ENCODE measurements around the gene NOM1. TPM values are rescaled to one million over a fixed set of nuclear protein-coding genes. Genes with fewer than 3 reads are reported as not detected.

Gene NOM1
- total RNA-seq, 1 experiment from 2014 or later, result 31.7 TPM

DNA sequence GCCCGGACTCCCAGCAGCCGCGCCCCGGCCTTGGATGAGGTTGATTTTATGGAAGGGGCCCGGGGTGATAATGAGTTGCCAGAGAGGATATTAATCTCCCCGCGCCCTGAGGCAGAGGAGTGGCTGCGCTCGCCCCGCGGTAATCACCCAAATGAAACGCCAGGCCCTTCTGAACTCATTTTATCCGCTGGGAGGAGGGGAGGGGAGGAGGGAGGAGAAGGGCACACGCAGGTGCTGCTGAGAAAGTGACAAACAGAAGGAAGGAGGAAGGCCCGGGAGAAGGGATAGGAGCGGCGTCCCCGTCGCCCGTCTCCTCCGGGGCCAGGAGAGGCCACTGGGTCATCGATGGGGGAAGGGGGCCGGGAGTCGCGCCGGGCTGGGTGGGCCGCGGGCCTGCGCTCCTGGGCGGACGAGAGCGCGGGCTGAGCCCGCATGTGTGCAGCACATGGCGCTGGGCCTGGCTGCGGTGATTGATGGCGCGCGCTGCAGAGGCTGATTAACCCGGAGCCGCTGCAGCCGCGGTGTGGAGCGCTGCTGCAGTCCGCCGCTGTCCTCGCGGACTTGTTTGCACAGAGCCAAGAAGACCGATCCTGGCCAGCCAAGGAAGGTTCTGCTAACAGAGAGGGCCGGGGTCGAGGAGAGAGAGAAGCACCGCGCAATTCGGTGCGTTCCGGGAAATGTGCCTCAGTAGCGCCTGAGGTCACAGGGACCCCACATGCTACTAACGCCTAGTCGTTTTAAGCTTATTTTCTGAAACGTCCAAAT, 54.4 kb downstream of the NOM1 start:
- Histone ChIP-seq H3K4me2 (ENCODE audit: insufficient read depth, insufficient read length, low read length) (peak overlapping the region; percentile 11), H3K4me1 (ENCODE audit: insufficient read depth, low read length) (0 out of 2 replicates have a peak, but pooled peaks cover 4% of the 10 kb centered on the region), H3K79me1 (ENCODE audit: insufficient read depth, low read depth, low read length, poor library complexity, severe bottlenecking) (no peaks in the 10 kb centered on the region), H2BK20ac (ENCODE audit: low read depth, low read length, poor library complexity, severe bottlenecking) (no peak overlapping the region), H2AFZ (ENCODE audit: low read length) (no peak overlapping the region), H3K23ac (ENCODE audit: insufficient read length, low read depth, low read length) (no peak overlapping the region), H2BK15ac (ENCODE audit: low read depth, low read length) (no peak overlapping the region), H2BK12ac (ENCODE audit: insufficient read length, low read depth, low read length) (no peak overlapping the region), H4K8ac (replicated peaks; ENCODE audit: insufficient read length, low read depth, low read length) (no peak overlapping the region), H4K5ac (ENCODE audit: insufficient read length, low read depth, low read length) (no peak overlapping the region), H4K20me1 (ENCODE audit: control insufficient read depth, insufficient read depth, insufficient read length) (no peaks in the 10 kb centered on the region), H3K23me2 (ENCODE audit: insufficient read length, low read depth, low read length, poor library complexity, severe bottlenecking) (no peaks in the 10 kb centered on the region), H3K27ac (ENCODE audit: insufficient read length, low read depth, low read length) (no peak overlapping the region), H3K18ac (ENCODE audit: insufficient read length, low read depth, low read length) (no peak overlapping the region), H3K4ac (ENCODE audit: low read depth, low read length) (no peak overlapping the region), H2BK120ac (ENCODE audit: low read depth, low read length, poor library complexity, severe bottlenecking) (no peak overlapping the region), H3K9ac (ENCODE audit: extremely low read depth, insufficient read length, low read length) (no peak overlapping the region), H3T11ph (ENCODE audit: low read length) (no peak overlapping the region), H3K56ac (ENCODE audit: insufficient read length, low read depth, low read length) (no peak overlapping the region), H2BK5ac (ENCODE audit: insufficient read length, low read length) (no peak overlapping the region), H4K91ac (ENCODE audit: insufficient read length, low read depth, low read length) (no peak overlapping the region), H3K27me3 (ENCODE audit: insufficient read depth, low read length) (peaks cover 90% of the 10 kb centered on the region), H3K14ac (ENCODE audit: insufficient read depth, low read length) (no peak overlapping the region), H3K79me2 (ENCODE audit: insufficient read depth, low read length) (no peaks in the 10 kb centered on the region), H3K9me3 (ENCODE audit: control insufficient read depth, low read depth, low read length) (no peaks in the 10 kb centered on the region), H2AK5ac (ENCODE audit: insufficient read length, low read length) (no peak overlapping the region)
- Mint-ChIP-seq H3K27ac (no peak overlapping the region), H3K27me3 (ENCODE audit: low read depth) (peaks cover 96% of the 10 kb centered on the region), H3K9me3 (peaks cover 2 to 9% of the 10 kb centered on the region in 2 experiments; a peak in 2 of 5 replicates), H3K36me3 (ENCODE audit: insufficient read depth in 1 of 3, low read depth in 3 of 3) (no peaks in the 10 kb centered on the region; a peak in 1 of 7 replicates), H3K4me3 (peak overlapping the region in 1 of 2 experiments; percentile 69; a peak in 4 of 5 replicates), H3K4me1 (peaks cover 12 to 29% of the 10 kb centered on the region in 2 experiments)
- peak; percentile 83 for DNase-seq
- TF ChIP-seq, protein P1, sequence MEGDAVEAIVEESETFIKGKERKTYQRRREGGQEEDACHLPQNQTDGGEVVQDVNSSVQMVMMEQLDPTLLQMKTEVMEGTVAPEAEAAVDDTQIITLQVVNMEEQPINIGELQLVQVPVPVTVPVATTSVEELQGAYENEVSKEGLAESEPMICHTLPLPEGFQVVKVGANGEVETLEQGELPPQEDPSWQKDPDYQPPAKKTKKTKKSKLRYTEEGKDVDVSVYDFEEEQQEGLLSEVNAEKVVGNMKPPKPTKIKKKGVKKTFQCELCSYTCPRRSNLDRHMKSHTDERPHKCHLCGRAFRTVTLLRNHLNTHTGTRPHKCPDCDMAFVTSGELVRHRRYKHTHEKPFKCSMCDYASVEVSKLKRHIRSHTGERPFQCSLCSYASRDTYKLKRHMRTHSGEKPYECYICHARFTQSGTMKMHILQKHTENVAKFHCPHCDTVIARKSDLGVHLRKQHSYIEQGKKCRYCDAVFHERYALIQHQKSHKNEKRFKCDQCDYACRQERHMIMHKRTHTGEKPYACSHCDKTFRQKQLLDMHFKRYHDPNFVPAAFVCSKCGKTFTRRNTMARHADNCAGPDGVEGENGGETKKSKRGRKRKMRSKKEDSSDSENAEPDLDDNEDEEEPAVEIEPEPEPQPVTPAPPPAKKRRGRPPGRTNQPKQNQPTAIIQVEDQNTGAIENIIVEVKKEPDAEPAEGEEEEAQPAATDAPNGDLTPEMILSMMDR (conservative IDR thresholded peaks at IDR 0.05), result no peak
- WGBS (ENCODE audit: extremely low coverage, insufficient read length, low lambda C conversion rate), result no CpG with 5 or more reads among the region's 60 CpGs

Measured in H9 (cell line).